GM11168 (cell line): Measurements from ENCODE around the gene EXOSC9.
"Not testable (repeated sequence)": the region's sequence is repeated elsewhere in the genome, so short reads cannot be mapped to it uniquely, and the experiment has no call there.

ENCODE experiments used
- in situ Hi-C: fragments of 300-500 bp; cut with MboI; formaldehyde crosslinking; loops from one replicate; pipeline ENCODE4 v1.12.0; 2022; ENCODE audit warnings: low sequenced_read_pairs; ENCODE audit not compliant: unreplicated experiment

Gene EXOSC9

GRCh38 chr4:121800961-121801714 is at the start of gene EXOSC9:
TSS of gene EXOSC9 (plus strand) at chr4:121801323. CDS start at chr4:121801425, 102 bp downstream.
- in situ Hi-C loops = no loop called here

GRCh38 chr4:121752142-121752541 is 49.0 kb upstream of the EXOSC9 start:
- in situ Hi-C loops = not testable (repeated sequence)

GRCh38 chr4:121758925-121759568 is 42.1 kb upstream of the EXOSC9 start:
- in situ Hi-C loops = no loop called here

GRCh38 chr4:121760205-121760604 is 40.9 kb upstream of the EXOSC9 start:
- in situ Hi-C loops = no loop called here

- in situ Hi-C loops = no loop called here
These were observed 36.8 kb upstream of the EXOSC9 start for GRCh38 chr4:121764303-121764701.

GRCh38 chr4:121764702-121765367 is 36.3 kb upstream of the EXOSC9 start, which contains the start of gene SMIM43:
TSS of gene SMIM43 (minus strand) at chr4:121765164. CDS start at chr4:121765105, 59 bp downstream.
- in situ Hi-C loops = no loop called here

GRCh38 chr4:121765368-121765705 is 35.8 kb upstream of the EXOSC9 start:
- in situ Hi-C loops = no loop called here

GRCh38 chr4:121765971-121766538 is 35.1 kb upstream of the EXOSC9 start:
- in situ Hi-C loops = no loop called here

- in situ Hi-C loops = no loop called here
These were observed 34.0 kb upstream of the EXOSC9 start for GRCh38 chr4:121767166-121767565.

GRCh38 chr4:121769341-121769740 is 31.8 kb upstream of the EXOSC9 start:
- in situ Hi-C loops = no loop called here

GRCh38 chr4:121771869-121772268 is 29.3 kb upstream of the EXOSC9 start:
- in situ Hi-C loops = no loop called here

GRCh38 chr4:121773883-121774282 is 27.2 kb upstream of the EXOSC9 start:
- in situ Hi-C loops = no loop called here

- in situ Hi-C loops = no loop called here
These were observed 24.3 kb upstream of the EXOSC9 start for GRCh38 chr4:121776610-121777401.

GRCh38 chr4:121777625-121778024 is 23.5 kb upstream of the EXOSC9 start:
- in situ Hi-C loops = no loop called here

- in situ Hi-C loops = no loop called here
These were observed 22.0 kb upstream of the EXOSC9 start for GRCh38 chr4:121778991-121779628.

- in situ Hi-C loops = no loop called here
These were observed 17.9 kb upstream of the EXOSC9 start for GRCh38 chr4:121783210-121783609.

- in situ Hi-C loops = no loop called here
These were observed 16.7 kb upstream of the EXOSC9 start for GRCh38 chr4:121784401-121784800.

GRCh38 chr4:121784975-121785374 is 16.1 kb upstream of the EXOSC9 start:
- in situ Hi-C loops = no loop called here

- in situ Hi-C loops = no loop called here
These were observed 15.6 kb upstream of the EXOSC9 start for GRCh38 chr4:121785479-121785878.

GRCh38 chr4:121786221-121786620 is 14.9 kb upstream of the EXOSC9 start:
- in situ Hi-C loops = no loop called here
